ES-I3 (cell line): Measurements from ENCODE around the gene YWHAB.

ENCODE experiments used
- H3K36me3 ChIP-seq: 2 replicates; pipeline ENCODE4 v1.6.1; 2013; ENCODE audit warnings: mild to moderate bottlenecking, low read length, control low read depth, moderate library complexity; ENCODE audit not compliant: insufficient read depth
- H3K4me1 ChIP-seq: 2 replicates; pipeline ENCODE4 v1.6.1; 2013; ENCODE audit warnings: mild to moderate bottlenecking, control low read depth, low read length; ENCODE audit not compliant: insufficient read depth
- H3K9ac ChIP-seq: 2 replicates; pipeline ENCODE4 v1.6.1; 2013; ENCODE audit warnings: low read depth, mild to moderate bottlenecking, low read length, moderate library complexity
- H3K9me3 ChIP-seq: 2 replicates; pipeline ENCODE4 v1.6.1; 2013; ENCODE audit warnings: mild to moderate bottlenecking, low read length, moderate library complexity; ENCODE audit not compliant: control insufficient read depth, insufficient read depth

Gene YWHAB

GRCh38 chr20:44943828-44944227, 58.3 kb downstream of the YWHAB start:
- H3K36me3 ChIP-seq: peaks cover 31% of the 10 kb centered on the region

DNA sequence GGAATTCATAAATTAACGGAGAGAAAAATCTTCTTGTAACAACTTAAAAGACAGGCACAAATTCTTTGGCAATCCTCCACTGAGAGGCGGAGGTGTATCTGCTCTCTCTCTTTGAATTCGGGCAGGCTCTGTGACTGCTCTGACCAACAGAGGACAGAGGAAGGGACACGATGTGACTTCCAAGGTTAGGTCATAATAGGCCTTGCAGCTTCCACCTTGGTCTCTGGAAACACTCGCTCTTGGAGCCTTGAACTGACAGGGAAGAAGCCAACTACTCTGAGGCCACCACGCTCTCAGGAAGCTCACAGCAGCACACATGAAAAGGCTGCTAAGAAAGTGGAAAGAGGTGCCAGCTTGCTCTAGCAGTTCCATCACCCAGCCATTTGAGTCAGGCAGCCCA, 59.8 kb downstream of the YWHAB start:
- Histone ChIP-seq H3K4me1 (no peaks in the 10 kb centered on the region), H3K9ac (no peak overlapping the region), H3K9me3 (no peaks in the 10 kb centered on the region), H3K36me3 (peaks cover 26% of the 10 kb centered on the region)

More at GRCh38 chr20:44943828-44944227, 58.3 kb downstream of the YWHAB start:
- Histone ChIP-seq H3K9me3 (no peaks in the 10 kb centered on the region), H3K9ac (no peak overlapping the region), H3K4me1 (no peaks in the 10 kb centered on the region)

DNA sequence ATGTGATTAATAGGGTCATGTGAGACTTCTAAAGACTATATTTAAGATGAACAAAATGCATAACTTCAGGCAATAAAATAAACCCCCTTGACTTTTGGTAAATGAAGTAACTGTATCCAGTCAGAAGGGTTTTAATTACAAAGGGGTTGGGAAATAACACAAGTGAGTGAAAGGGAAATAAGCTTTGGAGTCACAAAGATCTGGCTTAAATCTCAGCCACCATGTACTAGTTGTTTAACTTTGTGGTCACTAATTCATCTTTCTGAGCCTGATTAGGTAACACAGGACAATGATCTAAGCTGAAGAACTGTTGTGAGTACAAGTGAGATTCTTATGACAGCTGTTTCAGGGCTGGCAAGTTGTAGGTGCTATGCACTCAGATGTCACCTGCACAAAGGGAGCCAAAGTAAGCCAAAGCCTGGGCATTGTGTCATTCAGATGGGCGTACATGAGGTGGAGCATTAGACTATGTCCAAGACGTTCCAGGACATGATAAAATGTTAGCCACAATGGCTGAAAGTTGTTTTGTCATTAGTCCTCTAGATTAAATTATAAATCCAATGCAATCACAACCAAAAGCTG, 60.9 kb downstream of the YWHAB start:
- Histone ChIP-seq H3K36me3 (peaks cover 27% of the 10 kb centered on the region), H3K9me3 (no peaks in the 10 kb centered on the region), H3K4me1 (no peaks in the 10 kb centered on the region), H3K9ac (no peak overlapping the region)

DNA sequence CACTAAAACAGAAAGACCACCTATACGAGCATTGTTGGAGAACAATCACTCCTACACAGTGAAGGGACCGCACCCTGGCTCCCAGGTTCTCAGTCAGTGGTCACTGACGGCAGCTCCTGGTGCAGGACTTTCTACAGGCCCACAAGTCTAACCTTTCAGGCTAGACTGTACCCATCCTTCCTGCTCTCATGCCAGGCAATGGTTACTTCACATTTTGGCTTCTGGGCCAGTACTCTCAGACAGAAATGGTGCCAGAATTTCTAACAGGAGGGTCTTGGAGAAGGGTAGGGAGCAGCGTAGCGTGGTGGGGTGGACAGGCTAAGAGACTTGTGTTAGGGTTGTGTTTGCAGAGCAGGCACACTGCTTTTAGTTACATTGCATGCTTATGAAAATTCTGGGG, 62.6 kb downstream of the YWHAB start:
- no peaks in the 10 kb centered on the region for H3K4me1 ChIP-seq
- no peaks in the 10 kb centered on the region for H3K9me3 ChIP-seq
- H3K36me3 ChIP-seq: peaks cover 33% of the 10 kb centered on the region
- no peak overlapping the region for H3K9ac ChIP-seq

- Histone ChIP-seq H3K36me3 (peaks cover 30% of the 10 kb centered on the region), H3K9me3 (no peaks in the 10 kb centered on the region), H3K4me1 (no peaks in the 10 kb centered on the region), H3K9ac (no peak overlapping the region)
These were observed 63.0 kb downstream of the YWHAB start for GRCh38 chr20:44948513-44948912.

- no peak overlapping the region for H3K9ac ChIP-seq
- no peaks in the 10 kb centered on the region for H3K4me1 ChIP-seq
- H3K36me3 ChIP-seq: peaks cover 40% of the 10 kb centered on the region
- H3K9me3 ChIP-seq: no peaks in the 10 kb centered on the region
These were observed 64.9 kb downstream of the YWHAB start for GRCh38 chr20:44950368-44950767.

GRCh38 chr20:44952731-44953130, 67.2 kb downstream of the YWHAB start:
- H3K9me3 ChIP-seq: no peaks in the 10 kb centered on the region
- H3K4me1 ChIP-seq: no peaks in the 10 kb centered on the region
- peaks cover 40% of the 10 kb centered on the region for H3K36me3 ChIP-seq
- H3K9ac ChIP-seq: no peak overlapping the region

GRCh38 chr20:44954211-44954610, 68.7 kb downstream of the YWHAB start:
- Histone ChIP-seq H3K9ac (no peak overlapping the region), H3K9me3 (no peaks in the 10 kb centered on the region), H3K4me1 (peaks cover 4% of the 10 kb centered on the region; the same call in 1 of the 2 replicates), H3K36me3 (peaks cover 35% of the 10 kb centered on the region)

DNA sequence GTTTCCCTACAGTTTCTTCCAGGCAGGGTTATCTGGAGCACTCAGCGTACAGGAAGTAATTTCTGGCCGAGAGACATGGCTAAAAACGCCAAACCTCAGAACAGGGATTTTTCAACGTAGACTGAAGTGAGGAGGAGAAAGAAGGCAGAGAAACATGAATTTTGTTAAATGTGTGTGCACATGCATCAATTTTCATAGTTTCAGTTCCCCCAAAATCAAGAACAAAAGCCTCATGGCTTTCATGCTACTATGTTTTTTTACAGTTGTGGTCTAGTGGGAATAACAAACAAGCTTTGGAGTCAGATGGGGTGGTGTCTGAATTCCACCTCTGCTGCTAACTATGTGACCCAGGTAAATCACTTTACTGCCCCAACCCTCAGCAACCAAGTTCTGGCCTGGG, 69.8 kb downstream of the YWHAB start:
- Histone ChIP-seq H3K36me3 (peaks cover 35% of the 10 kb centered on the region), H3K9me3 (no peaks in the 10 kb centered on the region), H3K9ac (no peak overlapping the region), H3K4me1 (peaks cover 4% of the 10 kb centered on the region; the same call in 1 of the 2 replicates)

GRCh38 chr20:44956410-44956809, 70.9 kb downstream of the YWHAB start:
- Histone ChIP-seq H3K9ac (no peak overlapping the region), H3K4me1 (peaks cover 10% of the 10 kb centered on the region), H3K36me3 (peaks cover 29% of the 10 kb centered on the region; the same call in 1 of the 2 replicates), H3K9me3 (no peaks in the 10 kb centered on the region)
